D721Med (cell line): ENCODE results near the gene PCDH9.

ENCODE experiments used
- DNase-seq: peaks from one replicate; pipeline ENCODE4 v3.0.0; 2011; ENCODE audit warnings: low spot score; ENCODE audit not compliant: insufficient read length
- FAIRE-seq: peaks from 2 replicates; lab custom pipeline; 2011; peaks lifted over from hg19 to GRCh38; lab: Jason Lieb, UNC
- TF ChIP-seq, protein P1 (sequence below): IDR thresholded peaks from 2 replicates; pipeline ENCODE4 v1.5.1; 2012; ENCODE audit warnings: mild to moderate bottlenecking, control low read depth; ENCODE audit not compliant: insufficient read depth; ENCODE audit errors: missing control alignments

The PCDH9 gene

DNA sequence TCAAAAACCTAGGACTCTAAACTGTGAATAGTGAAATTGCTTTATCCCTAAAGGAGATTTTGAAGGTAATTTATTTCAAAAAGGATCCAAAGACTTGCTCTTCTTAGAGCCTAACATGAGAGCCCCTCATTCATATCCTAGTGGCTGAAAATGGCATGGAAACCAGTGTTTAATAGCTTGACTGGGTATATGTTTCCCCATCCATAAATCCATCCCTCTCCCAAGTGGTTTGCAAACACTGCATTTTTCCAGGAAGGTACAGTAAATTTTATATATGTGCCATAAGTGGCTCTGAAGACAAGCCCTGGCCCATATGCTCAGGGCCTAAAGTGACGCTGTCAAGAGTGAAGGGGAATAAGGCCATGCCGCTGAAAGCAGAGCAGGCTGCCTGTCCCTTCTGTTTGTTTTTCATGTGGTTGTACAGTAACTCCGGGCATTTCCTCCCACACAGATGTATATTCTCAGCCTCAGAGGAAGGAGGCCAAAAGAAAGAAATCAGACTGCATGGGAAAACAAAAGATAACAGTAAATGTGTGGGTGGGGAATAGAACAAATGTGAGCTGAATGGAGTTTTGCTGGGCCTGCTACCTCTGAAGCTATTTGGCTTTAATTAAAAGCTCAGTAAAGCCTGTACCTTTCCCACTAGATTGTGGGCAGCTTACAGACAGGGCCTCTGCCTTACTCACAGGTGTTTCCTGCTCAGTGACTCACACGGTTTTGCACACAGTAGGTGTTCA is 181.9 kb downstream of the PCDH9 start:
- no peak for DNase-seq

DNA sequence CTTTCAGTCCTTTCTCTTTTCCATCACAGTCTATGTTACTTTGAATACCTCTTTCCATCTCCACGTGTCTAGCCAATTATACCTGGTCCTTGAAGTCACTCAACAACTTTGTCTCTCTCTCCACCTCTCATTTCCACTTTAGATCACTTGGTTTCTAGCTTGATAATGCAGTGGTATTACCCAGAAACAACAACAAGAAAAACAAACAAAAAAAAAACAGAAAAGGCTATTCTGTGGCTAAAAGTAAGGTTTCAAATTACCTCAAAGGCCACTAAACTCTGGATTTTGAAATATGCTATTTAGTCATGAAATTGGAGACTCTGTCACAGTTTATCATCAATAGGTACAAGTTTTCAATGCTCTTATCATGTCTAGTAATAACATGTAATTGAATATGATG is 184.8 kb downstream of the PCDH9 start:
- TF ChIP-seq, protein P1, sequence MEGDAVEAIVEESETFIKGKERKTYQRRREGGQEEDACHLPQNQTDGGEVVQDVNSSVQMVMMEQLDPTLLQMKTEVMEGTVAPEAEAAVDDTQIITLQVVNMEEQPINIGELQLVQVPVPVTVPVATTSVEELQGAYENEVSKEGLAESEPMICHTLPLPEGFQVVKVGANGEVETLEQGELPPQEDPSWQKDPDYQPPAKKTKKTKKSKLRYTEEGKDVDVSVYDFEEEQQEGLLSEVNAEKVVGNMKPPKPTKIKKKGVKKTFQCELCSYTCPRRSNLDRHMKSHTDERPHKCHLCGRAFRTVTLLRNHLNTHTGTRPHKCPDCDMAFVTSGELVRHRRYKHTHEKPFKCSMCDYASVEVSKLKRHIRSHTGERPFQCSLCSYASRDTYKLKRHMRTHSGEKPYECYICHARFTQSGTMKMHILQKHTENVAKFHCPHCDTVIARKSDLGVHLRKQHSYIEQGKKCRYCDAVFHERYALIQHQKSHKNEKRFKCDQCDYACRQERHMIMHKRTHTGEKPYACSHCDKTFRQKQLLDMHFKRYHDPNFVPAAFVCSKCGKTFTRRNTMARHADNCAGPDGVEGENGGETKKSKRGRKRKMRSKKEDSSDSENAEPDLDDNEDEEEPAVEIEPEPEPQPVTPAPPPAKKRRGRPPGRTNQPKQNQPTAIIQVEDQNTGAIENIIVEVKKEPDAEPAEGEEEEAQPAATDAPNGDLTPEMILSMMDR = no peak
- peak; percentile 66 for FAIRE-seq
- DNase-seq = no peak

More for the DNA sequence above, 181.9 kb downstream of the PCDH9 start:
- TF ChIP-seq, protein P1 = no peak
- FAIRE-seq = no peak

DNA sequence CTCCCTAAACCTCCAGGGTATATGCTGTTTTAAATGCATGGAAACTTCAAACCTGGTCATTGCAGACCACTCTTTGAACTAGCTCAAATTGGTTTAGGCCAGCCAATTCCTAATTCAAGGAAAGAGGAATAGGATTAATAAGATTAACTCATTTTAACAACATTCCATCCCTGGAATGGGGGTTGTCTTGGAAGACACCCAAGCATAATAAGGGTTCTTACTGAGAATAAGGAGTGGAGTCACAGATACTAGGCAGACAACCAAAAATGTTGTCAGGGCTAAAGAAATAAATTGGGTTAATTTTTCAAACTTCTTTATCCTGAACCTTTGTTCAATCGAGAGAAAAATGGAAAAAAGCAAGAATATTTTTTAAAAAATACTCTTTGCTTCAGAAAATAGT is 186.2 kb downstream of the PCDH9 start:
- TF ChIP-seq, protein P1 = no peak
- DNase-seq (no peak), FAIRE-seq (no peak)

DNA sequence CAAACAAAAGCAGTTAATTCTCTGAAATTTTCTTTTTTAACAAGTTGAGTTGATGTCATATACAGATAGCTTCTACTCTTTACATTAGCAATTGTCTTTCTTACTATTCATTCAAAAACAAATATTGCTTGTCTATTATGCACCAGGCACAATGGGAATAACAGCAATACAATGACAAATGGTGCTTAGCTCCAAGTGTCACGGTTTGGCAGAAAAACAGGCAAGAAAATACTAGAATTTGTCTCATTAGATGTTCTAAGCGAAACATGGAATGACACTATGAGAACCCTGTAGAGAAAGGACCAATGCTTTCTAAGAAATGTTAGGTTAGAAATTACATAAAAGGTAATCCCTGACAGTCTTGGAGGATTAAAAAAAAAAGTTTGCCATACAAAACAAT is 187.6 kb downstream of the PCDH9 start:
- TF ChIP-seq, protein P1 = no peak
- no peak for DNase-seq
- FAIRE-seq = no peak

DNA sequence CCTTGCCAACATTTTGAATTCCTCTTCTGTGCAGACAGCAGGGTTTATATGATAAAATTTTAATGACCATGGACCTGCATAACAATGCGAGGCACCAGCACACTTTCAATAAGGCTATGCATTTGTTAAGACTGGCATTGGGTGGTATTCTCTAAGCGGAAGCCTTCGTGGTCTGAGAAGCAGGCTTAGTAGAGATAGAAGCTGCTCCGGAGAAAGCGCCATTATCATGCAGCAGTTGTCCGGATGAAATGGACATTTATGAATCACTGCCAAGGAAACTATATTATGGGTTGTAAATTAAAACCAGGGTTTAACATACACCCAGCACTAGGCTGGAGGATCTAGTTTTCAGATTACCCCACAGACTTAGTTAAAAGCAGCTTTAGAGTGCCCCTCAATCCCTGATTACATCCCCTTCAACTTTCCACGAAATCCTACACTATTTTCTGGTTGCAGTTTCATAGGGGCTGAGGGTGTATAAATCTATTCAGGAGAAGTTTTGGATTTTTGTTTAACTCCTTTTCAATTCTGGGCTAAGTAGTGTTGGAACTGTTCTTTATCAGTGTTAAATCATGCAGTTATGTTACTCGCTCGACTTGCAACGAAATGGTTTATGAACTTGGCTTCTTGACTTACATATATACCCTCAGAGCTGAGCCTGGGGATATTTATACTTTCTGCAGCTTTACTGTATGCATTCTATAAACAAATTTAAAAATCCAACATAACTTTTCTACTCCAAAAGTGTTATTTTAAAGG is 193.3 kb downstream of the PCDH9 start:
- TF ChIP-seq, protein P1 = no peak
- peak; percentile 70 for FAIRE-seq
- no peak for DNase-seq

DNA sequence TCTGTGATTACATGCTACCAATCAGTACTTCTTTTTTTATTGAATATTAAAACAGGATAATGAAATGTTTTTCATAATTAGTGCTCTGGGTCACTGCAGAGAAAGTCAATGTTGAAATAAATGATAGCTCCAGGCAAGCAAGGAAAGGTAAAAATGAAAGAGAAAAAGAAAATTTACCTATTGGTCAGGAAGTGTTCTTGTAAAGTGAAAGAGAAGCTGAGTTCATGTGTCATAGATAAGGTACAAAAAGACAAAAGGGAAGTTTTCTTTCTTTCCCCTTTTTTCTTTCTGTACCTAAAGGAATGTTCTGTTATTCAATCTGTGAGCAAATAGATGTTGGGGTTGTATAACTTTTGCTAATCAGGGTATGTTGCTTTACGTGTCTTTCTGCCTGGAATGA is 197.0 kb downstream of the PCDH9 start:
- DNase-seq = no peak
- no peak for FAIRE-seq

More for the DNA sequence above, 197.0 kb downstream of the PCDH9 start:
- TF ChIP-seq, protein P1 = no peak
